ENCODE measurements around the gene RNASEL.
"Not testable (repeated sequence)": the region's sequence is repeated elsewhere in the genome, so short reads cannot be mapped to it uniquely, and the experiment has no call there.

The RNASEL gene
- 50.7 to 56.1 reads per million in 2 donors for total RNA-seq

DNA sequence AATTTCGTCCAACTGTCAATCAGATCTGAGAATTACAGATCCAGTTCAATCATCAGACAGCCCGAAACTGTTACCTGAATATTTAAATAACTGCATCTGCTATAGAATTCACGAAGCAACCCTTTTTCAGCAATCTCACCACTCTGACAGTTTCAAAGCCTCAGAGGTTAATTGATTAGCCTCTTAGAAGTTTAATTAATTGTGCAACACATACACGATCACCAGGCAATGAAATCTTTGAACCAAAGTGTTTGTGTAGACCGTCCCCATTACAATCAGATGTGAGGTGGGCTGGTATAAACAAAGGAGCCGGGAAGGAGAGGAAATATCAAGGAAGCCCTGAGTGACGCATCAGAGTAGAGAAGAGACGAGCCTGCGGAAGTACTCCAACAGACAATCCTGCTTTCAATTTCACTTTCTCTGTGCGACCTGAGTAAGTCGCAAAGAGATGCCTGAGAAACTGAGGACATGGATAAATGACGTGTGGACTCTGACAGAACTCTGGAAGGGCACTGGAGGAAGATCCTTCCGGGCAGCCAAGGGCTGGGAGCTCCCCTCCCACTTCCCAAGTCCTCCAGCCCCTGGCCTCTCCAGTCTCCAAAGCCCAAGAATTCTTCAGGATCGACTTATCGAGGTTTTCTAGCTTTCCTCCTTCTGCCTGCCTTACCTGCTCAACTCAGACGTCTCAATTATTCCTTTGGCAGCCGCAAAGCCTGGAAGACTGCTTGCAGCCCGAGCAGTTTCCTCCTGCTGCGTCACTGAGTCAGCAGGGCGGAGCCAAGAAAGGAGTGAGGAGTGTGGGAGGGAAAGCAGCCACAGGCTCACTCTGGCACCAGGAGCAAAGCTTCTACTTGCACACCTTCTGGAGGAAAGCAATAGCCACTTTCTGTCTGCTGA is at the start of gene RNASEL:
TSS of gene RNASEL (minus strand) at position 757 of the 897 bp plus-strand sequence. CDS start 2,450 bp downstream, outside the sequence.
- DNase-seq: no peak

DNA sequence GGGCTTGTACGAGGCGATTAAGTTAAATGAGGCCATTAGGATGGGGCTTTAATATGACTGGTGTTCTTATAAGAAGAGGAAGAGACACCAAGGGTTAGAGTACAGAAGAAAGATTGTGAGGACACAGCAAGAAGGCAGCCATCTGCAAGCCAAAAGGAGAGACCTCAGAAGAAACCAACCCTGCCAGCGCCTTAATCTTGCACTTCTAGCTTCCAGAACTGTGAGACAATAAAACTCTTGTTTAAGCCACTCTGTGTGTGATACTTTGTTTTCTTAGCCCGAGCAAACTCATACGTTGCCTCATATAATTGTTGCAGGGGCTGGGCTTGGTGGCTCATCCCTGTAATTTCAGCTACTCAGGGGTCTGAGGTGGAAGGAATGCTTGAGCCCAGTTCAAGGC is 48.7 kb upstream of the RNASEL start:
- no peak for DNase-seq

- DNase-seq: no peak
Observed at GRCh38 chr1:182635871-182636270, 46.8 kb upstream of the RNASEL start.

GRCh38 chr1:182634306-182635072 is 45.4 kb upstream of the RNASEL start:
- no peak for DNase-seq

- DNase-seq: no peak
Observed at GRCh38 chr1:182633657-182634281, 44.7 kb upstream of the RNASEL start.

GRCh38 chr1:182633031-182633430 is 44.0 kb upstream of the RNASEL start:
- DNase-seq: no peak

- DNase-seq: not testable (repeated sequence)
Observed at GRCh38 chr1:182632441-182632857, 43.4 kb upstream of the RNASEL start.

- DNase-seq: no peak
Observed at GRCh38 chr1:182631954-182632353, 42.9 kb upstream of the RNASEL start.

- DNase-seq: no peak
Observed at GRCh38 chr1:182631053-182631677, 42.1 kb upstream of the RNASEL start.

- DNase-seq: no peak
Observed at GRCh38 chr1:182630586-182630985, 41.5 kb upstream of the RNASEL start.

- DNase-seq: no peak
Observed at GRCh38 chr1:182629499-182630096, 40.5 kb upstream of the RNASEL start.

GRCh38 chr1:182629080-182629479 is 40.0 kb upstream of the RNASEL start:
- no peak for DNase-seq

DNA sequence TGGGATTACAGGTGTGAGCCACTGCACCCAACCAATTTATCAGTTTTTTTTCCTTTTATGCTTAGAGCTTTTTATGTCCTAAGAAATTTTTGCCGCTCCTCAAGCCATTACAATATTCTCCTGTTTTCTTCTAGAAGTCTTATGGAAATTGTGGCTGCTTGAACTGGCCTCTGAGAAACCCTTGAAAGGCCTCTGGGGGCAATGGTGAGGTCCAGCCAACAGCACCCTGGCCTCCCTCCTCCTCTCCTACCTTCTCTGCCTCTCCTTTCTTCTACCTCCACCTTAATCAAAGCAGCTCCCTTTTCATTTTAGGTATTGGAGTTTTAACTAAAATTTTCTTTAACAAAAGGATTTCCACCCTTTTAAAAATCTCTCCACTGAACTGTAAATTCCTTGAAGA is 39.6 kb upstream of the RNASEL start:
- no peak for DNase-seq

DNA sequence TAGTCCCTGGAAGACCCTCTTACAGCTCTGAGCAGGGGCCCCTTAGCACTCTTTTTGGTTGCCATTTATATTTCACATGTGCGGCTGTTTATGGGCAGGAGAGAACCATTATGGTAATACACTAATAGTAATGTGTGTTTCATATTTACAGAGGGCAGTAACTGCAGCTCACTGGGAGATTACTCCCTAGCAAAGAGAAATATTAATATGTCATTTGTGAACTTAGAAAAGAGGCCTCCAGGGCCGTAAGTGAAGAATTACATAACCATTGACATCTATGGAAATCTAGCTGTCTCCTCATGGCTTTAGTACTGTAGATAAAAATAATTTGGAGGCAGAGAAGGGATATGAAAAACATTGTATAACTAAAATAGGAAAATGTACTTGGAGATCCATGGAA is 38.6 kb upstream of the RNASEL start:
- DNase-seq: no peak

- no peak for DNase-seq
Observed at GRCh38 chr1:182626527-182626926, 37.5 kb upstream of the RNASEL start.

GRCh38 chr1:182625719-182626504 is 36.9 kb upstream of the RNASEL start:
- DNase-seq: no peak

- no peak for DNase-seq
Observed at GRCh38 chr1:182625024-182625423, 36.0 kb upstream of the RNASEL start.

GRCh38 chr1:182624577-182624976 is 35.5 kb upstream of the RNASEL start:
- no peak for DNase-seq

GRCh38 chr1:182622901-182623528 is 34.0 kb upstream of the RNASEL start:
- no peak for DNase-seq

DNA sequence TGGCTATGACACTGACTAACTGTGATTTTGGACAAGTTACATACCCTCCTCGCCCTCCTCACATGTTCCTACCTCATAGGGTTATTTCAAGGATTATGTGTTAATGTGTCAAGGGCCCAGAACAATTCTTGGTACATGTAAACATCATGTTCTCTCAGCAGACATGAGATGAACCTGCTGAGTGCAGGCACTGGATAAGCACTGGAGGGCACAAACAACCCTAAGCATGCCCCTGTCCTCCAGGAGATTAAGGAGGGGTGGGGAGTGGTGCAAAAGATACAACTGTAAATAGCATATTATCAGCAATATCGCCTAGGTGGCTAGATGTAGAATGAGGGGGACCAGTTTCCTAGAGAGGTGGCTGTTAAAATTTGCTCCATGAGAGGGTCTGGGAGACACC is 32.9 kb upstream of the RNASEL start:
- no peak for DNase-seq

Data from activated gamma-delta T cell (primary cell).